ENCODE results near the gene EID2. TPM values are rescaled to one million over a fixed set of nuclear protein-coding genes. Genes with fewer than 3 reads are reported as not detected.
A peak's percentile ranks its signal among the peaks of the same experiment; 100 is the strongest.

EID2 gene
- total and polyA plus RNA-seq, 2 of the 13 experiments (the other 11 are each of a cell fraction or from before 2014, with no cell fraction given) = 3.7 to 14.1 TPM

GRCh38 chr19:39532233-39533002 is 7.5 kb downstream of the EID2 start, which contains the start of gene EID2B (continued):
- TF ChIP-seq THAP9 (CRISPR knock-in tag; IDR thresholded peaks at IDR 0.05; ENCODE audit: borderline replicate concordance) (no peak), TCF7L2 (IDR thresholded peaks at IDR 0.05; ENCODE audit: low read depth, low read length) (no peak), MXD4 (CRISPR knock-in tag; IDR thresholded peaks at IDR 0.05) (peak; percentile 48; the same call in 1 of the 2 replicates), ZBTB40 (IDR thresholded peaks at IDR 0.05) (no peak), ZBTB40 (CRISPR knock-in tag; IDR thresholded peaks at IDR 0.05) (no peak), ZBTB43 (CRISPR knock-in tag; conservative IDR thresholded peaks at IDR 0.05) (no peak), ZNF350 (CRISPR knock-in tag; IDR thresholded peaks at IDR 0.05; ENCODE audit: borderline replicate concordance, low read depth) (no peak; the same call in 1 of the 2 replicates), ZNF713 (CRISPR knock-in tag; IDR thresholded peaks at IDR 0.05) (no peak), ZBTB8A (CRISPR knock-in tag; IDR thresholded peaks at IDR 0.05; ENCODE audit: borderline replicate concordance, low read depth) (0 out of 2 replicates have a peak, but pooled peaks have one; percentile 52), THAP8 (CRISPR knock-in tag; IDR thresholded peaks at IDR 0.05; ENCODE audit: borderline replicate concordance) (no peak), MEIS2 (CRISPR knock-in tag; IDR thresholded peaks at IDR 0.05) (peak; percentile 24; the same call in 1 of the 2 replicates), RBM39 (IDR thresholded peaks at IDR 0.05; ENCODE audit: low read depth, low read length, poor library complexity, severe bottlenecking) (peak; percentile 40), ARNT2 (CRISPR knock-in tag; IDR thresholded peaks at IDR 0.05; ENCODE audit: low read depth) (0 out of 2 replicates have a peak, but pooled peaks have one; percentile 53), MIXL1 (CRISPR knock-in tag; IDR thresholded peaks at IDR 0.05) (peak; percentile 13; the same call in 1 of the 2 replicates)

Measured in HepG2 (cell line).